UCSD-AML1 (cell line): ENCODE data around the gene MSL3B.

Experiments
- DNase-seq: peaks from one replicate; lab custom pipeline; 2025; ENCODE audit not compliant: unreplicated experiment; lab: John Stamatoyannopoulos, UW

Gene MSL3B

GRCh38 chr2:233817995-233818638 lies 50.1 kb downstream of the MSL3B start:
- no peak for DNase-seq

DNA sequence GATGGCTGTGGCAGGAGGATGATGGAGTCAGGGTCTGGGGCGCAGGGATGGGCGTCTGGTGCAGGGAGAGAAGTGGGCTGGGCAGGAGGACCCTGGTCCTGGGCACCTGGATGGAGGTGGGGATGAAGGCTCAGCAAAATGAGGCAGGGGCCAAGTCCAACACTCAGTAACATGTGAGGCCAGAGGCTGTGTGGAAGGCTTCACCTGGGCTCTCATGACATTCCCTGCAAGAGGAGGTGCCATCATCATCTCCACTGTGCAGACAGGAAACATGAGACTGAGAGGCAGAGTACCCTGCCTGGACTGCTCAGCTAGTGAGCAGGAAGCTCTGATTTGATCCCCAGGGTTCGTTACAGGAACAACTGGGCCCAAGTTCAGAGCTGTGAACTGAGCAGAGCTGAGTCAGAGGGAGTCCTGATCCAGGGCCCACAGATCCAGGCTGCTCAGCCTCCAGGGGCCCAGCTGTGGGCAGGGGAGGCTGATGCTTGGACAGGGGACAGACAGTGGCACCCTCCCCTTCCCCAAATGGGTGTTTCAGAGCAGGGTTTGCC lies 50.8 kb downstream of the MSL3B start:
- no peak for DNase-seq

- no peak for DNase-seq
Observed at GRCh38 chr2:233816771-233817170, 51.4 kb downstream of the MSL3B start.

DNA sequence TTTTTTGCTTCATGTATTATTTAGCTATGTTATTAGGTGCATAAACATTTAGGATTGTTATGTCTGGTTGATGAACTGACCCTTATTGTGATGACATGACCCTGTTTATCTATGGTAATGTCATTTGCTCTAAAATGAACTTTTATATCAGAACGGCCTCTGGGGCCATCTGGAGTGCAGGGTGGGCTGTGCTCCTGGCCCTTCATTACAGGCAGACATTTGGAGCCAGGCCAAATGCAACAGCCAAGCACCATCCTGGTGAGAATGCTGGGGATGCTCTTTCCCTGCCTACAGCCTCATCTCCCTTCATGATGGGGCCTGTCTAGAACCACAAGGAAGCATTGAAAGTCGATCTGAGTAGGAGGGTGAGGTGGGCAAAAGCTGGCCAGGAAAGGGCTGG lies 51.9 kb downstream of the MSL3B start:
- DNase-seq, result no peak

DNA sequence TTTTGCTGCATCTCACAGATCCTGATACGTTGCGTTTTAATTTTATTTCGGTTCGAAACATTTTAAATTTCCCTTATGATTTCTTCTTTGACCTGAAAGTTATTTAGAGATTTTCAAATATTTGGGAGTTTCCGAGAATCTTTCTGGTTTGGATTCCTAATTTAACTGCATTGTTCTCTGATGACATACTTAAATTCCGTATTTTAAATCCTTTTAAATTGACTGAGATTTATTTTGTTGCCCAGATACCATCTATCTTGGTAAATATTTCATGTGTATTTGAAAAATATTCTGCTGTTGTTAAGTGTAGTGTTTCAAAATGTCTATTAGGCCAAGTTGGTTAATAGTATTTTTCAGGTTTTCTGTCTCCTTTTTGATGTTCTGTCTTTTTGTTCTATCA lies 52.3 kb downstream of the MSL3B start:
- no peak for DNase-seq
